GM12872 (cell line): Measurements from ENCODE around the gene SEPTIN11.

Experiments
- CTCF ChIP-seq: IDR thresholded peaks from 3 replicates; pipeline ENCODE4 v1.5.1; 2011; ENCODE audit warnings: low read depth, mild to moderate bottlenecking, low read length, moderate library complexity; ENCODE audit not compliant: insufficient read depth

Gene SEPTIN11

GRCh38 chr4:76990288-76991080 is 40.9 kb downstream of the SEPTIN11 start:
- TF ChIP-seq CTCF, result no peak

GRCh38 chr4:76991161-76991660 is 41.7 kb downstream of the SEPTIN11 start:
- TF ChIP-seq CTCF, result no peak

GRCh38 chr4:76993787-76994641 is 44.5 kb downstream of the SEPTIN11 start:
- TF ChIP-seq CTCF, result no peak

- no peak for TF ChIP-seq CTCF
These were observed 46.2 kb downstream of the SEPTIN11 start for GRCh38 chr4:76995776-76996175.

GRCh38 chr4:76996445-76996844 is 46.9 kb downstream of the SEPTIN11 start:
- no peak for TF ChIP-seq CTCF

- no peak for TF ChIP-seq CTCF
These were observed 47.5 kb downstream of the SEPTIN11 start for GRCh38 chr4:76997077-76997476.

- no peak for TF ChIP-seq CTCF
These were observed 48.0 kb downstream of the SEPTIN11 start for GRCh38 chr4:76997532-76997931.
